ENCODE measurements around the gene RAB20. TPM values are rescaled to one million over a fixed set of nuclear protein-coding genes. Genes with fewer than 3 reads are reported as not detected.

Gene RAB20
- total RNA-seq, 8 experiments from 2014 or later, result 0.58 to 11.8 (median 2.6) TPM

DNA sequence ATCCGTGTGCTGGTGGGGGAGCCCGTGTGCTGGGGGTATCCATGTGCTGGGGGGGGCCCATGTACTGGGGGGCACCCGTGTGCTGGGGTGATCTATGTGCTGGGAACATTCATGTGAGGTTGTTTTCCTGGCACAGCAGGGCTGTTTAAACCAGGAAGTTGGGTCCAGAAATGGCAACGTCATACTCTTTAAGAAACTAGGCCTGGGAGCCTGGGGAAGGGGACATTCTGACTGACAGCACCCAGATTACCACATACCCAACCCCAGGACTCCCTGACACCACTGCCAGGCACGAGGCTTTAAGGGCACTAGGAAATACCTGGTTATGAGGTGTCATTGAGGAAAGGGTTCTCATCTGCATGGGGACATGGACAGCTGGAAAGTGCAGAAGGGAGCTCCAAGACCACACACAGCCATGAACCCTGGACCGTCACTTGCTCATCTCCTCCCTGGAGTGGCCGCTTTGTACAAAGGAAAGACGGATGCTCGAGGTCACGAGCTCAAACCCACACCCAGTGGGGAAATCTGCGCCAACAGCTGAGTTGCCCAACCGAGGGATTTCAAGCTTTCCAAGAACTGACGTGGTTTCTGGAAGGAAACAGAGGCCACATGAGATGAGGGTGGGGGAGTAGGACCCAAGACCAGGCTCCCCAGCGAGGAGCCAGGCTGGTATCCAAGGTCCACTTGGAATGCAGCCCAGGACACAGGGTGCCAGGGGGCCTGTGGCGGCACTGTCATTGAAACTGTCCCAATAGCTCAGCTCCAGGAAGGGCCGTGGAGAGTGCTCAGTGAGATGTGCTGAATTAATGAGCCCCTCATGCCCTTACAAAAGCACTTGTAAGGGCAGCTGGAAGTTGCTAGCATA is 40.9 kb downstream of the RAB20 start:
- Histone ChIP-seq H3K27ac (no peak overlapping the region), H3K4me1 (replicated peaks in 1 of 2) (no peaks in the 10 kb centered on the region), H3K4me3 (no peak overlapping the region)
- WGBS, 10 experiments, result 17 to 100% (median 71%) methylated on average over 1 to 3 of the region's 16 CpGs; no CpG with 5 or more reads in 4 of the 10 experiments
- in situ Hi-C loops (cut with MboI; ENCODE audit: low pct_unique_long_range_greater_than_20kb in 2 of 9, low sequenced_read_pairs in 9 of 9, unreplicated experiment in 9 of 9), result no loop called here
- peak in 7 of 8 experiments; percentile 32 to 84 (median 47) for ATAC-seq (replicated peaks in 6 of 8)

DNA sequence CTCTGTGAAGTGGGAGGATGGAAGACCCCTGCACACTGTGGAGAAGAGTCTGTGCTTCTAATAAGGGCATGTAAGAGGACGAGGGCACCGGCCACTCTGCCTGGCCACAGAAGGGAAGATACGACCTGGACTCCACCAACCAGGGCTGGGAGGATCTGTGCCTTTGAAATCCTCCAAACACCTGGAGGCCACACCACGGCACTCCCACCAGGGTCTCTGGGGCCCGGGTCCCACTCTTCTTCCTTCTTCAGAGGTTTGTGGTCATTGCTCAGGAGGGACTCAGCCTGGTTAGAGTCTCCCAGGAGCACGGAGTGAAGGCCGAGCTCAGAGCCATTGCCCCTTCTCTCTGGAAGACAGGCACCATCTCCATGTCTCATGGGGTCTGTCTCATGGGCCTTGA is 42.0 kb downstream of the RAB20 start:
- in situ Hi-C loops (cut with MboI; ENCODE audit: low pct_unique_long_range_greater_than_20kb in 2 of 9, low sequenced_read_pairs in 9 of 9, unreplicated experiment in 9 of 9), result no loop called here
- H3K4me1 ChIP-seq (replicated peaks in 1 of 2), result no peaks in the 10 kb centered on the region
- H3K27ac ChIP-seq, result no peak overlapping the region
- WGBS, 10 experiments, result 77 to 80% methylated on average over 2 to 4 of the region's 7 CpGs; no CpG with 5 or more reads in 8 of the 10 experiments
- H3K4me3 ChIP-seq, result no peak overlapping the region
- ATAC-seq (replicated peaks in 6 of 8), result no peak

DNA sequence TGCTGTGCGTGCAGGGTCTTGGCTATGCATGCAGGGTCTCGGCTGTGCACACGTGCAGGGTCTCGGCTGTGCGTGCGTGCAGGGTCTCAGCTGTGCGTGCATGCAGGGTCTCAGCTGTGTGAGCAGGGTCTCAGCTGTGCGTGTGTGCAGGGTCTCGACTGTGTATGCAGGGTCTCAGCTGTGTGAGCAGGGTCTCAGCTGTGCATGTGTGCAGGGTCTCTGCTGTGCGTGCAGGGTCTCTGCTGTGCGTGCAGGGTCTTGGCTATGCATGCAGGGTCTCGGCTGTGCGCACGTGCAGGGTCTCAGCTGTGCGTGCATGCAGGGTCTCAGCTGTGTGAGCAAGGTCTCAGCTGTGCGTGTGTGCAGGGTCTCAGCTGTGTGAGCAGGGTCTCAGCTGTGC is 42.5 kb downstream of the RAB20 start:
- no peaks in the 10 kb centered on the region for H3K4me1 ChIP-seq (replicated peaks in 1 of 2)
- no peak overlapping the region for H3K4me3 ChIP-seq
- H3K27ac ChIP-seq, result no peak overlapping the region
- in situ Hi-C loops (cut with MboI; ENCODE audit: low pct_unique_long_range_greater_than_20kb in 2 of 9, low sequenced_read_pairs in 9 of 9, unreplicated experiment in 9 of 9), result no loop called here
- no peak for ATAC-seq (replicated peaks in 6 of 8)
- 97 to 100% (median 100%) methylated on average over 1 to 6 of the region's 16 CpGs; no CpG with 5 or more reads in 7 of the 10 experiments for WGBS, 10 experiments

DNA sequence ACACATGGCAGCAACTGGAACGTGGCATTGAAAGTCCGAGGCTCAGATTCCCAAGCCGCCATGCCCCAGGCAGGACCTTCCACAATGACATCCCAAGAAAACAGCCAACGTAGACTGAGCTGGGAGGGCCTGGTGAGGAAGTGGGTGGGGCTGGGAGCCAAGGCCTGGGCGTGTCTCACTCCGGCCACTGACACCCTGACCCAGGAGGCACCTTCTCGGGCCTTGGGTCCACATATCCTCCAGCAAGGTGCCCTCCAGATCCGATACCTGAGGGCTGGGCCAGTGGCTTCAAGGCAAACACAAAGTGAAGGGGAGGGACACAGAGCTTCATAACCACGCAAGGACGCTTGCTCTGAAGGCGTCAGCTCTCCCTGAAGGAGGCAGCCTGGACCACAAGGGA is 43.0 kb downstream of the RAB20 start:
- ATAC-seq (replicated peaks in 6 of 8), result peak in 2 of 8 experiments; percentile 6 to 66

DNA sequence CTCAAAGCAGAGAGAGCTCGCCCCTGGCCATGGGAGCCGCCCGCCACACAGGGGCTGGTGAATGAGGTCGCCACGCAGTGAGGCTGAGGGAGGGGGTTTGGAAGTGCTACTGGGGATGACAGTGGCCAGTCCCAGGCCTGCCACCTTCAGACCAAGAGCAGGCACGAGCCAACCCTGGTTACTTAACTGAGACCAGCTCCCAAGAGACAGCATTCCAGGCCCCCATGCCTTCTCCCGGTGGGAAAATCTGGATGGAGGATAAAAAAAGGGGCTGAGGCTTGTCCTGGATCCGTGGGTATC is 43.3 kb downstream of the RAB20 start:
- peak in 1 of 8 experiments; percentile 6 for ATAC-seq (replicated peaks in 6 of 8)
- WGBS, 10 experiments, result 70 to 71% methylated on average over 6 of the region's 8 CpGs; no CpG with 5 or more reads in 8 of the 10 experiments
- in situ Hi-C loops (cut with MboI; ENCODE audit: low pct_unique_long_range_greater_than_20kb in 2 of 9, low sequenced_read_pairs in 9 of 9, unreplicated experiment in 9 of 9), result no loop called here
- Histone ChIP-seq H3K4me3 (no peak overlapping the region), H3K27ac (no peak overlapping the region), H3K4me1 (replicated peaks in 1 of 2) (no peaks in the 10 kb centered on the region)

More for the DNA sequence above, 43.0 kb downstream of the RAB20 start:
- in situ Hi-C loops (cut with MboI; ENCODE audit: low pct_unique_long_range_greater_than_20kb in 2 of 9, low sequenced_read_pairs in 9 of 9, unreplicated experiment in 9 of 9), result no loop called here
- WGBS, 10 experiments, result 60 to 100% (median 82%) methylated on average over 1 to 4 of the region's 11 CpGs; no CpG with 5 or more reads in 5 of the 10 experiments
- Histone ChIP-seq H3K27ac (no peak overlapping the region), H3K4me1 (replicated peaks in 1 of 2) (no peaks in the 10 kb centered on the region), H3K4me3 (no peak overlapping the region)

DNA sequence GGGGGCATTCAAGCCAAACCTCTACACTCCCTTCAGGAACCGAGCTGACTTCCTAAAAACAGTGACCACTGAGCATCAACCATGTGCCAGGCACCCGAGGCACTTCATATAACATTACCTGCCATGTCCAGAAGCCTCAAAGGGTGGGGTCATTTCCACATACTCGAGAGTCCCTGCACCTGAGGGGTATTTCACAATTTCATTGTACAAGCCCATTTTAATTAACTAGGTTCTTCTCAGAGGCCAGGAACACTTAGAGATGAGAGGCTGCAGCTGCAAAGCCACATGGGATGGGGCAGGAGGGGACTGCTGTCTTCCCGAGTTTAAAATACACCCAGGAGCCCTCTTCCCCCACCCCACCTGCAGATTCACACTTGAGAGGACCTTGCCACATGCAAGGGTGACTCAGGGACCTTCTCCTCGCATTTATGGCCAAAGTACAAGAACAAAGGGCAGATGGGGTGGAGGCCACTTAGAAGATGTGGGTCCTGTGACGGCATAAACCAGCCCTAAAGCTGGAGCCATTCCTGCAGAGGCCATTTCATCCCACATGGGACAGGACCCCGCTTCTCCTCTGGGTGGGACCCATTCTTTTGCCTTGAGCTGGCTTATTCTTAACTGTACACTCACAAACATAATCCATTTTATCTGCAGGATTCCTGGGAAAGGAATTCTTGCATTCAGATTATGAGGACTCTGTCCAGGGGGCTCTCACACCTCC is 43.9 kb downstream of the RAB20 start:
- H3K4me3 ChIP-seq, result no peak overlapping the region
- 20 to 87% (median 60%) methylated on average over 1 to 5 of the region's 7 CpGs; no CpG with 5 or more reads in 5 of the 10 experiments for WGBS, 10 experiments
- ATAC-seq (replicated peaks in 6 of 8), result peak in 1 of 8 experiments; percentile 40

DNA sequence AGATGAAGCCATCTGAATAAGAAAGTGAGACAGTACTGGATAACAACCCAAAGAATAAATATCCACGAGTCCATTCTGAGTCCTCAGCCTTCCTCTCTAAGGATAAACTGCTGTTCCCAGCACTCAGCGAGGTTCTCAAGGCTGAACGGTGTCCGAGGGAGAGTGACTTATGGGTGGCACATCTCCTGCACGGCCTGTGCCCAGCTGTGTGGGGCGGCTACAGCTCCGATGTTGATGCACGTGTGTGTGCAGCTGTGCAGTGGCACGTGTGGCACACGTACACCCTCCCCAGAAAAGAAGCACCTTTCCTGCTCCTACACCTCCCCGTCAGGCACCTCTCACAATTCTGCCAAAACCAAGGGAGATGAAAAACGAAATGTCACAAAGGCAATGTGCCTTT is 45.0 kb downstream of the RAB20 start:
- WGBS, 10 experiments, result 56 to 100% (median 86%) methylated on average over 1 to 4 of the region's 12 CpGs; no CpG with 5 or more reads in 4 of the 10 experiments
- in situ Hi-C loops (cut with MboI; ENCODE audit: low pct_unique_long_range_greater_than_20kb in 2 of 9, low sequenced_read_pairs in 9 of 9, unreplicated experiment in 9 of 9), result no loop called here
- no peak for ATAC-seq (replicated peaks in 6 of 8)

More for the DNA sequence above, 43.9 kb downstream of the RAB20 start:
- in situ Hi-C loops (cut with MboI; ENCODE audit: low pct_unique_long_range_greater_than_20kb in 2 of 9, low sequenced_read_pairs in 9 of 9, unreplicated experiment in 9 of 9), result no loop called here
- Histone ChIP-seq H3K27ac (no peak overlapping the region), H3K4me1 (replicated peaks in 1 of 2) (no peaks in the 10 kb centered on the region)

DNA sequence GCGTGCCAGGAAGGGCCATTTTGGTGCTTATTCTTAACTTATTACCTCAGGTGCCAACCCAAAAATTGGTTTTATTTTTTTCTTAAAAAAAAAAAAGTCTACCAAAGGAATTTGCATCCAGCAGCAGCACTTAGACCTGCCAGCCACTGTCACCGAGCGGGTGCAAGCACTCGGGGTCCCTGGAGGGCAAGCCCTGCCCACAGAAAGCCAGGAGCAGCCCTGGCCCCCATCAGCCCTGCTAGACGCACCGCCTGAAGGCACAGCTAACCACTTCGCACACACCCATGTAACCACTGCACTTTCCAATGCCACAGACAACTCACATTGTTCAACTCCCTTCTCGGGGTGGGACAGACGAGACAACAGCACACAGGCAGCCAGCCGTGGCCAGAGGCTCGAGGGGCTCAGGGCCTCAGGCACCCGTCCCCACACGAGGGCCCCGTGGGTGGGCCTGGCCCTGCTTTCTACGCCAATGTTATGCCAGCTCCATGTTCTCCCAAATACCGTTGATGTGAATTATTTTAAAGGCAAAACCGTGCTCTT is 49.3 kb downstream of the RAB20 start:
- Histone ChIP-seq H3K27ac (no peak overlapping the region), H3K4me3 (no peak overlapping the region), H3K4me1 (replicated peaks in 1 of 2) (peaks cover 9 to 10% of the 10 kb centered on the region in 2 donors)
- WGBS, 10 experiments, result 80 to 95% (median 80%) methylated on average over 1 to 7 of the region's 17 CpGs; no CpG with 5 or more reads in 5 of the 10 experiments
- in situ Hi-C loops (cut with MboI; ENCODE audit: low pct_unique_long_range_greater_than_20kb in 2 of 9, low sequenced_read_pairs in 9 of 9, unreplicated experiment in 9 of 9), result no loop called here
- ATAC-seq (replicated peaks in 6 of 8), result no peak

More for the DNA sequence above, 45.0 kb downstream of the RAB20 start:
- no peak overlapping the region for H3K27ac ChIP-seq
- no peaks in the 10 kb centered on the region for H3K4me1 ChIP-seq (replicated peaks in 1 of 2)
- no peak overlapping the region for H3K4me3 ChIP-seq

DNA sequence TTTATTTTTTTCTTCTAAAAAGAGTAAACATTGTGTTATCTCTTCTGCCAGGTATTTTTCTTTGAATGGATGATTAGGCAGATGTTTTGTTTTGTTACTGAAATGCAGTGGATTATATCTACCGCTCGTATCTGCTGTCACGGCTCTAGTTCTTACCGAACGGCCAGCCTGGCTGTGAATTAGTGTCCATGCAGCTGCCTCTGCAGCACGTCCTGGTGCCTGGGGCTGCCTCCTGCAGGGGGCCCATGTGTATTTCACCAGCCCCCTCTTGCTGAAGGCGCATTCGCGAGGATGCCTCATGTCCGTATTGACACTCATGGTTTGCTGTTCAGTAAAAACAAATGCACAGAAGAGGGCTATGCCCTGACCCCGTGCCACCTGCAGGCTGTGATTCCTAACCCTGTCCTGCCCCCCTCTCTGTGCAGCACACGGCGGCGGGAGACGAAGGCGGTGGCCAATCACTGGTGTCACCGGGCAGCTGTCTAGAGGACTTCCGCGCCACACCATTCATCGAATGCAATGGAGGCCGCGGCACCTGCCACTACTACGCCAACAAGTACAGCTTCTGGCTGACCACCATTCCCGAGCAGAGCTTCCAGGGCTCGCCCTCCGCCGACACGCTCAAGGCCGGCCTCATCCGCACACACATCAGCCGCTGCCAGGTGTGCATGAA is 49.9 kb downstream of the RAB20 start:
- no peak overlapping the region for H3K27ac ChIP-seq
- no peak overlapping the region for H3K4me3 ChIP-seq
- in situ Hi-C loops (cut with MboI; ENCODE audit: low pct_unique_long_range_greater_than_20kb in 2 of 9, low sequenced_read_pairs in 9 of 9, unreplicated experiment in 9 of 9), result no loop called here
- no peak for ATAC-seq (replicated peaks in 6 of 8)
- H3K4me1 ChIP-seq (replicated peaks in 1 of 2), result peaks cover 9 to 10% of the 10 kb centered on the region in 2 donors
- 72 to 100% (median 97%) methylated on average over 3 to 14 of the region's 31 CpGs; no CpG with 5 or more reads in 1 of the 10 experiments for WGBS, 10 experiments

DNA sequence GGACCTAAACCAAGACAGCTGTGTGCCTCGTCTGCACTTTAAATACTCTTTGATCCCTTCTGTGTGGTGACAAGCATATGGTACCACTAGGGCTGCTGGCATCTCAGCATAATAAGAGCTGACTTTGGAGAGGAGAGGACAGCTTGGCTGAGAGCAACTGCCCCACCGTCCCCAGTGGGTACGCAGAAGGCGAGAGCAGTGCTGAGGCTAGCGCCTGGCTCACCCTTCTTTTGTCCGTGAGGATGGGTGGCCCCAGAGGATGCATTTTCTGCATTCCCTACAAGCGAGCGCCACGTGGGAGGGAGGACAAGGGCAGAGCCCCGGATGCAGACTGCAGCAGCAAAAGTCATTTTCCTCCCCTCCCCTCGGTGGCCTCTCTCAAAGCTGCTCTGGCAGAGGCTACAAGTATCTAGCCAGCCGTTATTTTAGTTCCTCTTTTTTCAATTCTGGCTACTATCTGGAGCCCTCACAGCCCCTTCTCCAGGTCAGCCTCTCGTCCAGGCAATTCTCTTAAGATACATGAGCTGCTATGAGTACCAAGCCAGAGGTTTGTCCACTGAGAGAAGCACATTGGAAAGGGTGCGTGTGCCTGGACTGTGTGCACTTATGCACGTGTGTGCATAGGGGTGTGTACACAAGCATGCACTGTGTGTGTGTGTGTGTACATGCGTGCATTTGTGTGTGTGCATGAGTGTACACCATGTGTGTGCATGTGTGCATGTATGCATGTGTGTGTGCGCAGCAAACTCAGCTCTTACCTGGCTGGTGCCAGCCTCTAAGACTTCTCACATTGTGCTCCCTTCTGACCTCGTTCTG is 51.3 kb downstream of the RAB20 start:
- WGBS, 10 experiments, result 43 to 93% (median 80%) methylated on average over 1 to 6 of the region's 18 CpGs; no CpG with 5 or more reads in 5 of the 10 experiments

DNA sequence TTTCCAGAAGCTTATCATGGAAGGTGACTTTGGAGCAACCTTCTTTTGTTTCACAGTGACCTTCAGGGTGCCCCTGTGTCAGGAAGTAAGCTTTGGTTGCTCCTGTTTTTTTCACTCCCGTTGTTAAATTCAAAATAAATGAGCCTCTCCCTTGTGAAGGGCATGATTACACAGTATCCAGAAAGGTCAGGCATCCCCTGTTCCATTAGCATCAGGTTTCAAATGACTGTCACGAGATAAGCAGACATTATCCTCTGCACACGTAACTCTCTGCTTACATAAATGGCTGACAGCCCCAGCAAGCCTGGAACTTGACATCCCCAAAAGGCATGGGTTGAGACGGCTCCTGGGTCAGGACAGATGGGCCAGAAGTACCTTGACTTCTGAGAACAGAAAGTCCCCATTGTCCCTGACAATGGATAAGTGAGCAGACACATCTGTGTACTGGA is 52.0 kb downstream of the RAB20 start:
- ATAC-seq (replicated peaks in 6 of 8), result peak in 7 of 8 experiments; percentile 34 to 79 (median 70)
- Histone ChIP-seq H3K4me1 (replicated peaks in 1 of 2) (peaks cover 9 to 10% of the 10 kb centered on the region in 2 donors), H3K27ac (peak overlapping the region in 1 of 2 donors; percentile 51), H3K4me3 (no peak overlapping the region)
- WGBS, 10 experiments, result 29 to 80% (median 60%) methylated on average over 1 to 4 of the region's 4 CpGs; no CpG with 5 or more reads in 1 of the 10 experiments
- in situ Hi-C loops (cut with MboI; ENCODE audit: low pct_unique_long_range_greater_than_20kb in 2 of 9, low sequenced_read_pairs in 9 of 9, unreplicated experiment in 9 of 9), result no loop called here

More for the DNA sequence above, 51.3 kb downstream of the RAB20 start:
- H3K4me3 ChIP-seq, result no peak overlapping the region
- peaks cover 9 to 10% of the 10 kb centered on the region in 2 donors for H3K4me1 ChIP-seq (replicated peaks in 1 of 2)
- peak; percentile 31 to 87 (median 82) for ATAC-seq (replicated peaks in 6 of 8)
- H3K27ac ChIP-seq, result peak overlapping the region; percentile 23 to 51
- in situ Hi-C loops (cut with MboI; ENCODE audit: low pct_unique_long_range_greater_than_20kb in 2 of 9, low sequenced_read_pairs in 9 of 9, unreplicated experiment in 9 of 9), result no loop called here

Measured in motor neuron (in vitro differentiated cells).